ENCODE measurements around the gene TXNDC11. TPM values are rescaled to one million over a fixed set of nuclear protein-coding genes. Genes with fewer than 3 reads are reported as not detected.

TXNDC11 gene
- total and polyA plus RNA-seq, 2 experiments from 2014 or later, result 6.8 to 12.0 TPM

DNA sequence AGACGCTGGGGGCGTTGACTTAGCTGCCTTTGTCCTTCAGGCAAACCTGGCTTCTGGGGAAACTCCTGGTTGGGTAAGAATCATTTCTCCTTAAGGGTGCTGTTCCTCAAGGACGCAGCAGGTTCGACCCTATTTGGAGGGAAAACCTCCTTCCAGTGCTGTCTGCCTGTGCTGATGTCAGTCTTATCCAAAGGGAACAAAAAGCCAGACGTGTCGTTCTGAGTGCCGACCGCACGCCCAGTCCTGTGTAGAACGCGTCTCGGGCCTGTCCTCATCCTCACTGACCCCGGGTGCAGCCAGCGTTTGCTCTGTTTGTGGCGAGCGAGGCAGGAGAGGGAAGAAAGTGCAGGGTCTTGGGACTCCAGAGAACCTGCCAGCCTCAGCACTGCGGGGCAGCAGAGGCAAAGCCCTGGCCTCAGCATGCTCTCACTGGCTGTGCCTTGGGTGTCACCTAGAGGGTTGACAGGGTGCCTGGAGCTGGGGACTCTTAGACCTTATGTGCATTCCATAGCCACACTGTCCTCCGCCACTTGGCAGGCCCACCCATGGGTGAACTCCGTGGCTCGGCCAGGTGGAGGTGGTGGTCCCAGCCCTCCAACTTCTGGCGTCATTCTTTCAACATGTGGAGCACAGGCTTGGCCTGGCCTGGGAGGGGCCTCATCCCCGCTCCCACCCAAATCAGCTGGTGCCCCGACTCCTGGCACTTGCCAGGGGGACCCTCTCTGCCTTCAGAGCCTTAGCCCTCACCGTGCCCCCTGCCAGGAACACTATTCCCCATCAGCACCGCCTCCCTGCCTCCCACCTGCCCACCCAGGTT is 68.4 kb downstream of the TXNDC11 start:
- no peaks in the 10 kb centered on the region; the same call in 2 of the 3 replicates for H3K9me3 Mint-ChIP-seq
- peaks cover 51% of the 10 kb centered on the region for H3K79me2 ChIP-seq (replicated peaks; ENCODE audit: insufficient read depth)

DNA sequence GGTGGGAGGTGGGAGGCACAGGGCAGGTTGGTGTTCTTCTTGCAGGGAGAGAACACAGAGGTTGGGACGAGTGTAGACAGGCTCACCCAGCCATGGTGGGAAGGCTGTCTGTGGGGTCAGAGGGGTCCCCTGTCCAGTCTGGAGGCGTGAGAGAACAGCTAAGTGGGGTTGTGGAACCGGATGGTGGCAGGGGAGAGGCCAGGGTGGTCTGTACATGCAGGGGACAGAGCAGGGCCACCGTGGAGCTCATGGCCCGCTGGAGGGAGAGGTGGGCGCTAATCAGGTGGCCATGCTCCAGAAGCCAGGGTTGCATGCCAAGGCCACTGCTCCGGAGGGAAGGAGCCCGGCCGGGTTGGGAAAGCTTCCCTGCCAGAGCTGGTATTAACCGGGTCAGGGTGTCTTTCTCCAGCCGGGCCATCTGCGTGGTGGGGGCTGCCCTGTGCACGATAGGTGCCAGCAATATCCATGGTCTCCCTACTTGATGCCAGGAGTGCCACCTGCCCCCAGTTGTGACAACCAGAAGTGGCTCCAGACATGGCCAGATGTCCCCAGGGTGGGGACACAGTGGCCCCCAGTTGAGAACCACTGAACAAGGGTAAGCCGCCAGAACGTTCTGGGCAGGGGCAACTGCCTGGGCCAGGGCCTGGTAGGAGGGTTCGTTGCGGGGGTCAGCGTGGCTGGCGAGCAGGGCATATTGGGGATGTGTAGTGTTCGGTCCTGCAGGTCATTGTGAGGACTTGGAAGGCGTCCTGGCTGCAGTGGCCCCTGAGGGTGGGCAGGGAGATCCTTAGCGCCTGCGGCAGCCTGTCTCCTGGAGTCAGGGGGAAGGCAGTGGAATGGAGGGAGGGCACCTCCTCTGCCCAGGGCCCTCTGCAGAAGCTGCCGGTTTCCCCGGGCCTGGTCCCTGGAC is 69.3 kb downstream of the TXNDC11 start:
- no peaks in the 10 kb centered on the region for H3K9me2 ChIP-seq (ENCODE audit: insufficient read depth)
- H3K79me2 ChIP-seq (replicated peaks; ENCODE audit: insufficient read depth), result peaks cover 57% of the 10 kb centered on the region
- H3K36me3 ChIP-seq (ENCODE audit: insufficient read depth), result 0 out of 2 replicates have a peak, but pooled peaks cover 18% of the 10 kb centered on the region
- H3K36me3 Mint-ChIP-seq (ENCODE audit: low read depth), result peaks cover 20% of the 10 kb centered on the region
- H3K4me1 Mint-ChIP-seq, result peaks cover 50% of the 10 kb centered on the region
- H3K27ac Mint-ChIP-seq, result peak overlapping the region; percentile 80
- H3K4me3 Mint-ChIP-seq, result no peak overlapping the region
- H3K4me3 ChIP-seq, result no peak overlapping the region
- H3K9me3 Mint-ChIP-seq, result no peaks in the 10 kb centered on the region; the same call in 2 of the 3 replicates
- no peak for DNase-seq (ENCODE audit: low spot score)
- ATAC-seq, result no peak
- peaks cover 16% of the 10 kb centered on the region for H3K4me1 ChIP-seq (ENCODE audit: insufficient read depth)
- H3K27me3 Mint-ChIP-seq (ENCODE audit: insufficient read depth, low read depth, poor library complexity), result peaks cover 17% of the 10 kb centered on the region
- H3F3A ChIP-seq (replicated peaks; ENCODE audit: low read depth), result peaks cover 9% of the 10 kb centered on the region
- H3K27me3 ChIP-seq (ENCODE audit: insufficient read depth), result no peaks in the 10 kb centered on the region
- H2AFZ ChIP-seq, result no peak overlapping the region
- no peak overlapping the region for H3K4me2 ChIP-seq
- H4K20me1 ChIP-seq (replicated peaks; ENCODE audit: insufficient read depth), result peaks cover 61% of the 10 kb centered on the region
- no peak overlapping the region; the same call in 1 of the 2 replicates for H3K27ac ChIP-seq (ENCODE audit: low read depth)
- TF ChIP-seq, protein P1, sequence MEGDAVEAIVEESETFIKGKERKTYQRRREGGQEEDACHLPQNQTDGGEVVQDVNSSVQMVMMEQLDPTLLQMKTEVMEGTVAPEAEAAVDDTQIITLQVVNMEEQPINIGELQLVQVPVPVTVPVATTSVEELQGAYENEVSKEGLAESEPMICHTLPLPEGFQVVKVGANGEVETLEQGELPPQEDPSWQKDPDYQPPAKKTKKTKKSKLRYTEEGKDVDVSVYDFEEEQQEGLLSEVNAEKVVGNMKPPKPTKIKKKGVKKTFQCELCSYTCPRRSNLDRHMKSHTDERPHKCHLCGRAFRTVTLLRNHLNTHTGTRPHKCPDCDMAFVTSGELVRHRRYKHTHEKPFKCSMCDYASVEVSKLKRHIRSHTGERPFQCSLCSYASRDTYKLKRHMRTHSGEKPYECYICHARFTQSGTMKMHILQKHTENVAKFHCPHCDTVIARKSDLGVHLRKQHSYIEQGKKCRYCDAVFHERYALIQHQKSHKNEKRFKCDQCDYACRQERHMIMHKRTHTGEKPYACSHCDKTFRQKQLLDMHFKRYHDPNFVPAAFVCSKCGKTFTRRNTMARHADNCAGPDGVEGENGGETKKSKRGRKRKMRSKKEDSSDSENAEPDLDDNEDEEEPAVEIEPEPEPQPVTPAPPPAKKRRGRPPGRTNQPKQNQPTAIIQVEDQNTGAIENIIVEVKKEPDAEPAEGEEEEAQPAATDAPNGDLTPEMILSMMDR (conservative IDR thresholded peaks at IDR 0.05; ENCODE audit: low read depth in 2 of 2), result no peak
- TF ChIP-seq, protein P2, sequence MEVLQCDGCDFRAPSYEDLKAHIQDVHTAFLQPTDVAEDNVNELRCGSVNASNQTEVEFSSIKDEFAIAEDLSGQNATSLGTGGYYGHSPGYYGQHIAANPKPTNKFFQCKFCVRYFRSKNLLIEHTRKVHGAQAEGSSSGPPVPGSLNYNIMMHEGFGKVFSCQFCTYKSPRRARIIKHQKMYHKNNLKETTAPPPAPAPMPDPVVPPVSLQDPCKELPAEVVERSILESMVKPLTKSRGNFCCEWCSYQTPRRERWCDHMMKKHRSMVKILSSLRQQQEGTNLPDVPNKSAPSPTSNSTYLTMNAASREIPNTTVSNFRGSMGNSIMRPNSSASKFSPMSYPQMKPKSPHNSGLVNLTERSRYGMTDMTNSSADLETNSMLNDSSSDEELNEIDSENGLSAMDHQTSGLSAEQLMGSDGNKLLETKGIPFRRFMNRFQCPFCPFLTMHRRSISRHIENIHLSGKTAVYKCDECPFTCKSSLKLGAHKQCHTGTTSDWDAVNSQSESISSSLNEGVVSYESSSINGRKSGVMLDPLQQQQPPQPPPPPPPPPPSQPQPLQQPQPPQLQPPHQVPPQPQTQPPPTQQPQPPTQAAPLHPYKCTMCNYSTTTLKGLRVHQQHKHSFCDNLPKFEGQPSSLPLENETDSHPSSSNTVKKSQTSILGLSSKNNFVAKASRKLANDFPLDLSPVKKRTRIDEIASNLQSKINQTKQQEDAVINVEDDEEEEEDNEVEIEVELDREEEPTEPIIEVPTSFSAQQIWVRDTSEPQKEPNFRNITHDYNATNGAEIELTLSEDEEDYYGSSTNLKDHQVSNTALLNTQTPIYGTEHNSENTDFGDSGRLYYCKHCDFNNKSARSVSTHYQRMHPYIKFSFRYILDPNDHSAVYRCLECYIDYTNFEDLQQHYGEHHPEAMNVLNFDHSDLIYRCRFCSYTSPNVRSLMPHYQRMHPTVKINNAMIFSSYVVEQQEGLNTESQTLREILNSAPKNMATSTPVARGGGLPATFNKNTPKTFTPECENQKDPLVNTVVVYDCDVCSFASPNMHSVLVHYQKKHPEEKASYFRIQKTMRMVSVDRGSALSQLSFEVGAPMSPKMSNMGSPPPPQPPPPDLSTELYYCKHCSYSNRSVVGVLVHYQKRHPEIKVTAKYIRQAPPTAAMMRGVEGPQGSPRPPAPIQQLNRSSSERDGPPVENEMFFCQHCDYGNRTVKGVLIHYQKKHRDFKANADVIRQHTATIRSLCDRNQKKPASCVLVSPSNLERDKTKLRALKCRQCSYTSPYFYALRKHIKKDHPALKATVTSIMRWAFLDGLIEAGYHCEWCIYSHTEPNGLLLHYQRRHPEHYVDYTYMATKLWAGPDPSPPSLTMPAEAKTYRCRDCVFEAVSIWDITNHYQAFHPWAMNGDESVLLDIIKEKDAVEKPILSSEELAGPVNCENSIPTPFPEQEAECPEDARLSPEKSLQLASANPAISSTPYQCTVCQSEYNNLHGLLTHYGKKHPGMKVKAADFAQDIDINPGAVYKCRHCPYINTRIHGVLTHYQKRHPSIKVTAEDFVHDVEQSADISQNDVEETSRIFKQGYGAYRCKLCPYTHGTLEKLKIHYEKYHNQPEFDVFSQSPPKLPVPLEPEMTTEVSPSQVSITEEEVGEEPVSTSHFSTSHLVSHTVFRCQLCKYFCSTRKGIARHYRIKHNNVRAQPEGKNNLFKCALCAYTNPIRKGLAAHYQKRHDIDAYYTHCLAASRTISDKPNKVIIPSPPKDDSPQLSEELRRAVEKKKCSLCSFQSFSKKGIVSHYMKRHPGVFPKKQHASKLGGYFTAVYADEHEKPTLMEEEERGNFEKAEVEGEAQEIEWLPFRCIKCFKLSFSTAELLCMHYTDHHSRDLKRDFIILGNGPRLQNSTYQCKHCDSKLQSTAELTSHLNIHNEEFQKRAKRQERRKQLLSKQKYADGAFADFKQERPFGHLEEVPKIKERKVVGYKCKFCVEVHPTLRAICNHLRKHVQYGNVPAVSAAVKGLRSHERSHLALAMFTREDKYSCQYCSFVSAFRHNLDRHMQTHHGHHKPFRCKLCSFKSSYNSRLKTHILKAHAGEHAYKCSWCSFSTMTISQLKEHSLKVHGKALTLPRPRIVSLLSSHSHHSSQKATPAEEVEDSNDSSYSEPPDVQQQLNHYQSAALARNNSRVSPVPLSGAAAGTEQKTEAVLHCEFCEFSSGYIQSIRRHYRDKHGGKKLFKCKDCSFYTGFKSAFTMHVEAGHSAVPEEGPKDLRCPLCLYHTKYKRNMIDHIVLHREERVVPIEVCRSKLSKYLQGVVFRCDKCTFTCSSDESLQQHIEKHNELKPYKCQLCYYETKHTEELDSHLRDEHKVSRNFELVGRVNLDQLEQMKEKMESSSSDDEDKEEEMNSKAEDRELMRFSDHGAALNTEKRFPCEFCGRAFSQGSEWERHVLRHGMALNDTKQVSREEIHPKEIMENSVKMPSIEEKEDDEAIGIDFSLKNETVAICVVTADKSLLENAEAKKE (CRISPR knock-in tag; IDR thresholded peaks at IDR 0.05), result no peak
- no peak for TF ChIP-seq EZH2phosphoT487 (IDR thresholded peaks at IDR 0.05; ENCODE audit: unreplicated experiment)
- TF ChIP-seq NANOG (IDR thresholded peaks at IDR 0.05; ENCODE audit: borderline replicate concordance), result no peak
- no peak for TF ChIP-seq JUNB (IDR thresholded peaks at IDR 0.05; ENCODE audit: unreplicated experiment)
- TF ChIP-seq POLR2AphosphoS5 (IDR thresholded peaks at IDR 0.05; ENCODE audit: low read depth), result no peak
- no peak for TF ChIP-seq ZNF114 (CRISPR knock-in tag; IDR thresholded peaks at IDR 0.05)
- TF ChIP-seq STAT1 (IDR thresholded peaks at IDR 0.05; ENCODE audit: unreplicated experiment), result no peak

More for the DNA sequence above, 68.4 kb downstream of the TXNDC11 start:
- ATAC-seq, result no peak
- no peak overlapping the region for H3K4me2 ChIP-seq
- no peak overlapping the region; the same call in 1 of the 2 replicates for H3K27ac Mint-ChIP-seq
- H3K4me1 ChIP-seq (ENCODE audit: insufficient read depth), result peaks cover 16% of the 10 kb centered on the region
- DNase-seq (ENCODE audit: low spot score), result no peak
- no peak for TF ChIP-seq STAT1 (IDR thresholded peaks at IDR 0.05; ENCODE audit: unreplicated experiment)
- H3K27ac ChIP-seq (ENCODE audit: low read depth), result peak overlapping the region; percentile 84
- H3K9me2 ChIP-seq (ENCODE audit: insufficient read depth), result no peaks in the 10 kb centered on the region
- peaks cover 9% of the 10 kb centered on the region for H3F3A ChIP-seq (replicated peaks; ENCODE audit: low read depth)
- H3K27me3 ChIP-seq (ENCODE audit: insufficient read depth), result no peaks in the 10 kb centered on the region
- no peak overlapping the region for H3K4me3 Mint-ChIP-seq
- H3K36me3 Mint-ChIP-seq (ENCODE audit: low read depth), result peaks cover 27% of the 10 kb centered on the region
- peaks cover 50% of the 10 kb centered on the region for H3K4me1 Mint-ChIP-seq
- peaks cover 17% of the 10 kb centered on the region for H3K27me3 Mint-ChIP-seq (ENCODE audit: insufficient read depth, low read depth, poor library complexity)
- H4K20me1 ChIP-seq (replicated peaks; ENCODE audit: insufficient read depth), result peaks cover 66% of the 10 kb centered on the region
- H3K36me3 ChIP-seq (ENCODE audit: insufficient read depth), result peaks cover 22% of the 10 kb centered on the region; the same call in 1 of the 2 replicates
- H3K4me3 ChIP-seq, result no peak overlapping the region
- no peak overlapping the region for H2AFZ ChIP-seq
